ENCODE results near the gene CLEC16A. TPM values are rescaled to one million over a fixed set of nuclear protein-coding genes. Genes with fewer than 3 reads are reported as not detected.

Gene CLEC16A
- total RNA-seq, 1 donor from 2014 or later = 58.1 TPM

DNA sequence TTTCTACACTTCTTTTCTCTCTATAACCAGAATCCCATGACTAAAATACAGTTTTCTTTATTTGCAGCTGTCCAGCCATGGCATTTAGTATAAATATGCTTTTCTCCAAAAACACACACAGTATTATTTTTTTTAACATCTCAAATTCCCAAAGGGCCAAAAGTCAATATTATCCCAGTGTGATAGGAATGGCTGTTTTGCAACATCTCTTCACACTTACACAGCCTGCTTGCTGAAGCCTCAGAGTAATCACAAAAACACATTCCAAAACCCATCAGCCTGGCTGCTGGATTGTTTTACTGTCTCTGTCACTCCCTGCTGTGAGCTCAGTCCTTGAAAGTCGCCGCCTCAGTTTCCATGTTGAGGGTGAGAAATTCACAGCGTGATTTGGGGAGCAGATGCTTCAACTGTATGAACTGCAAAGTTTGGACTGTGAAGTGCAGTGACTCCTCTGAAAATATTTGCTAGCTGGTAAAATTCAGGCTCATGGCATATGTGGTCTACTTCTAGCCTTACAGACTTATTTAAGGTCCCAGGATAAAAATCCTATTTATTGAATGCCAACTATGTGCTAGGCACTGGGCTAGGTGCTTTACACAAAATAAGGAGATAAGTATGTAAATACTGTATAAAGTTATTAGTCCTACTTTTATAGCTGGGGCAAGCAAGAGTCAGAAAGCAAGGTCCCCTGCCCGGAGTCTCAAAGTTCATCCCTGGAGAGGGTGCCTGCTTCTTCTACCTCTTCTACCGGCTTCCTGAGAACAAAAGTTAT lies 195.1 kb downstream of the CLEC16A start:
- H3K4me1 Mint-ChIP-seq (ENCODE audit: unreplicated experiment) = peaks cover 52% of the 10 kb centered on the region

DNA sequence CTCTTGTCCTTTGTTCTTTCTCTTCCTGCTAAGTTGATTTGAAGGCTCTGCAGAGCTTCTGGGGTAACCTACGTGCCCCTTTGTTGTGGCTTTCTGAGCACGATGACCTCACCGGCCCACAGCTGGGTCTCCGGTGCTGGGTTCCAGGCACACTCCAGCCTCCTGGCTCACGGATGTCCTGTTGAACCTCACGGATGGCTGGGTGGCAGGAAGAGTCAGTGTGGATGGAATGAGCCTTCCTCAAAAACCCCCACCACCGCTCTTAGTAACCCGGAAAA lies 195.7 kb downstream of the CLEC16A start:
- Mint-ChIP-seq H3K4me1 (ENCODE audit: unreplicated experiment) (peaks cover 47% of the 10 kb centered on the region), H3K27me3 (ENCODE audit: unreplicated experiment) (peaks cover 10% of the 10 kb centered on the region), H3K9me3 (ENCODE audit: unreplicated experiment) (no peaks in the 10 kb centered on the region), H3K27ac (ENCODE audit: unreplicated experiment) (peak overlapping the region; percentile 95), H3K36me3 (ENCODE audit: low read depth, unreplicated experiment) (peaks cover 14% of the 10 kb centered on the region), H3K4me3 (ENCODE audit: unreplicated experiment) (peak overlapping the region; percentile 53)
- DNase-seq (ENCODE audit: low spot score) = peak; percentile 55
- TF ChIP-seq, protein P1, sequence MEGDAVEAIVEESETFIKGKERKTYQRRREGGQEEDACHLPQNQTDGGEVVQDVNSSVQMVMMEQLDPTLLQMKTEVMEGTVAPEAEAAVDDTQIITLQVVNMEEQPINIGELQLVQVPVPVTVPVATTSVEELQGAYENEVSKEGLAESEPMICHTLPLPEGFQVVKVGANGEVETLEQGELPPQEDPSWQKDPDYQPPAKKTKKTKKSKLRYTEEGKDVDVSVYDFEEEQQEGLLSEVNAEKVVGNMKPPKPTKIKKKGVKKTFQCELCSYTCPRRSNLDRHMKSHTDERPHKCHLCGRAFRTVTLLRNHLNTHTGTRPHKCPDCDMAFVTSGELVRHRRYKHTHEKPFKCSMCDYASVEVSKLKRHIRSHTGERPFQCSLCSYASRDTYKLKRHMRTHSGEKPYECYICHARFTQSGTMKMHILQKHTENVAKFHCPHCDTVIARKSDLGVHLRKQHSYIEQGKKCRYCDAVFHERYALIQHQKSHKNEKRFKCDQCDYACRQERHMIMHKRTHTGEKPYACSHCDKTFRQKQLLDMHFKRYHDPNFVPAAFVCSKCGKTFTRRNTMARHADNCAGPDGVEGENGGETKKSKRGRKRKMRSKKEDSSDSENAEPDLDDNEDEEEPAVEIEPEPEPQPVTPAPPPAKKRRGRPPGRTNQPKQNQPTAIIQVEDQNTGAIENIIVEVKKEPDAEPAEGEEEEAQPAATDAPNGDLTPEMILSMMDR (IDR thresholded peaks at IDR 0.05; ENCODE audit: unreplicated experiment) = no peak

More for the DNA sequence above, 195.1 kb downstream of the CLEC16A start:
- TF ChIP-seq, protein P1 (IDR thresholded peaks at IDR 0.05; ENCODE audit: unreplicated experiment) = no peak
- H3K4me3 Mint-ChIP-seq (ENCODE audit: unreplicated experiment) = no peak overlapping the region
- DNase-seq (ENCODE audit: low spot score) = no peak
- H3K27ac Mint-ChIP-seq (ENCODE audit: unreplicated experiment) = peak overlapping the region; percentile 95
- H3K9me3 Mint-ChIP-seq (ENCODE audit: unreplicated experiment) = no peaks in the 10 kb centered on the region
- peaks cover 14% of the 10 kb centered on the region for H3K36me3 Mint-ChIP-seq (ENCODE audit: low read depth, unreplicated experiment)
- H3K27me3 Mint-ChIP-seq (ENCODE audit: unreplicated experiment) = peaks cover 11% of the 10 kb centered on the region

DNA sequence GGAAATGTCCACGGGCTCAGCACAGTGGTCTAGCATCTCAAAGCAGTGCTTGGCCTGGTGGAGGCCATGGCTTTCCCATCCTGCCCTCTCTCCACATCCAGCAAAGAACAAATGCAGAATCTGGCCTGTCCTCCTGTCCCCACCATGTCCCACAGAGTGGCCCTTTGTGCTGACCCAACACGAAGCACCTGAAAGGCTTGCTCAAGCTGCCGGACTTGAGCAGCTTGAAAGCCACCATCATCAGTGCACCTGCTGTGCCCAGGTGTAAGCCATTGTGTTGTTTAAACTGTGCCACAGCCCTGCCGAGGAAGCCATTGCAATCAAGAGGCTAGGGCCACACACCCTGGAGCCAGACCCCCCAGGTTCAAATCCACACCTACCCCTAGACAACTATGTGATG lies 196.1 kb downstream of the CLEC16A start:
- Mint-ChIP-seq H3K36me3 (ENCODE audit: low read depth, unreplicated experiment) (peaks cover 14% of the 10 kb centered on the region), H3K27me3 (ENCODE audit: unreplicated experiment) (peaks cover 10% of the 10 kb centered on the region), H3K4me3 (ENCODE audit: unreplicated experiment) (no peak overlapping the region), H3K9me3 (ENCODE audit: unreplicated experiment) (no peaks in the 10 kb centered on the region), H3K27ac (ENCODE audit: unreplicated experiment) (peak overlapping the region; percentile 95), H3K4me1 (ENCODE audit: unreplicated experiment) (peaks cover 47% of the 10 kb centered on the region)
- no peak for DNase-seq (ENCODE audit: low spot score)
- TF ChIP-seq, protein P1 (IDR thresholded peaks at IDR 0.05; ENCODE audit: unreplicated experiment) = no peak

DNA sequence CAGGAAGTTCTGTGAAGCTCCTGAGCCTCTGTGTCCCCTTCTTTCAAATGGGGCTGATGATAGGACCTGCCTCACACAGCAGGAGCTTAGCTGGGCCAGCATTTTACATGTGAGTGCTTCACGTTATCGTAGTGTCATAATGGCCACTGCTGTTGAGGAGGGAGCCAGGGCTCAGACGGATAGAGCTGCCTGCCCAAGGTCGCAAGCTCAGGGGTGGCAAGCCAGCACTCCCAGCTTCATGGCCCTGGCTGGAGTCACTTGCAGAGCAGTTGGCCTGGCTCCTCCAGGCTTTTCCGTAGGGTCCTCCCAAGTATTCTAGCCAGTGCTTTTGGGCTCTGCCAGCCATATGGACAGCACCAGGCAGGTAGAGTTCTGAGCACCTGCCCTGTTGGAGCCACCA lies 196.5 kb downstream of the CLEC16A start:
- H3K9me3 Mint-ChIP-seq (ENCODE audit: unreplicated experiment) = no peaks in the 10 kb centered on the region
- peaks cover 44% of the 10 kb centered on the region for H3K4me1 Mint-ChIP-seq (ENCODE audit: unreplicated experiment)
- H3K36me3 Mint-ChIP-seq (ENCODE audit: low read depth, unreplicated experiment) = peaks cover 15% of the 10 kb centered on the region
- no peak overlapping the region for H3K4me3 Mint-ChIP-seq (ENCODE audit: unreplicated experiment)
- peak overlapping the region; percentile 95 for H3K27ac Mint-ChIP-seq (ENCODE audit: unreplicated experiment)
- TF ChIP-seq, protein P1 (IDR thresholded peaks at IDR 0.05; ENCODE audit: unreplicated experiment) = no peak
- H3K27me3 Mint-ChIP-seq (ENCODE audit: unreplicated experiment) = peaks cover 9% of the 10 kb centered on the region
- DNase-seq (ENCODE audit: low spot score) = no peak

DNA sequence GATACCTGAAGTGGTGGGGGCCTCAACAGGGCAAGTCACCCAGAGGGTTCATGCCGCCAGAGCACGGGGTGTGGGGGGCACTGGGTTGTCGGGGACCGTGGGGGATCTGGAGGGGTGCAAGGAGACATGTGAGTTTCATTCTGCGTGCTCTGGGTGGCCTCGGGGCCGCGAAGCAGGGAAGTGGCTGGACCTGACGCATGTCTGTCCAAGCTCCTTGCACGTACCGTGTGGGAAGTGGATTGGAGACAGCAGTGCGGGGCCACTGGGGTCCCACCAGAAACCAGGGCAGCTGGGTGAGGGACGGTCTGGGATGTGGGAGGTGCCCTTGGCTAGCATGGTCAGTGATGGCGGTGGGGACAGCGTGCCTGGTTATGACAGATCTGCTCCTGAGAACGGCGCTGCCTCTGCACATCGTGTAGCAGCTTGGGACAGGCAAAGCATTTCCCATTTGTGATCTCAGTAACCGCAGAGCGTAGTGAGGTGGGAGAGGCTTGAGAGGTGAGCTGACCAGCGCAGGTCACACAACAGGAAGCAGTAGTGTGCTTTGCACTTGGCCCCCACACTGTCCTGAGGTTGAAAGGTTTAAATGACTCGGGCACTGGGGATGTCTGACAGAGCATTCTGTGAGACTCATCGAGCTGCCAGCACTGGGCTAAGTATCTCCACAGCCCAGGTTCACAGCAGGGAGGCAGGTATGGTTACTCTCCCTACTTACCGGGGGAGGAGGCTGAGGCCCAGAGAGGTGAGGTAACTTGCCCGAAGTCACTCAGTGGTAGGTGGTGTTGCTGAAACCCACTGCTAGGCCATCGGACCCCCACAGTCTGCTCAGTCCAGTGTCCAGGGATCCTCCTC lies 197.3 kb downstream of the CLEC16A start:
- TF ChIP-seq, protein P1 (IDR thresholded peaks at IDR 0.05; ENCODE audit: unreplicated experiment) = no peak
- peak overlapping the region; percentile 25 for H3K4me3 Mint-ChIP-seq (ENCODE audit: unreplicated experiment)
- peaks cover 8% of the 10 kb centered on the region for H3K27me3 Mint-ChIP-seq (ENCODE audit: unreplicated experiment)
- H3K4me1 Mint-ChIP-seq (ENCODE audit: unreplicated experiment) = peaks cover 39% of the 10 kb centered on the region
- H3K27ac Mint-ChIP-seq (ENCODE audit: unreplicated experiment) = peak overlapping the region; percentile 78
- peaks cover 17% of the 10 kb centered on the region for H3K36me3 Mint-ChIP-seq (ENCODE audit: low read depth, unreplicated experiment)
- no peak for DNase-seq (ENCODE audit: low spot score)
- H3K9me3 Mint-ChIP-seq (ENCODE audit: unreplicated experiment) = no peaks in the 10 kb centered on the region
